ENCODE data around the gene KDM2A.

- TF ChIP-seq CTCF (IDR thresholded peaks at IDR 0.05), result no peak
- TF ChIP-seq POLR2A (IDR thresholded peaks at IDR 0.05), result no peak
Measured at GRCh38 chr11:67298786-67299185, 179.7 kb downstream of the KDM2A start.
